MM.1S (cell line): Measurements from ENCODE around the gene LCTL.

Experiments
- CTCF ChIP-seq: fragments of 300-600 bp; sonication (generic); IDR thresholded peaks from 2 replicates; pipeline ENCODE4 v1.5.1; 2016; ENCODE audit warnings: antibody characterized with exemption, low read length, mixed read lengths
- EZH2 ChIP-seq: fragments of 300-600 bp; sonication (generic); optimal IDR thresholded peaks from 2 replicates; pipeline ENCODE3; 2017; ENCODE audit warnings: low read depth, mild to moderate bottlenecking, antibody characterized with exemption, low read length, mixed read lengths
- EZH2phosphoT487 ChIP-seq: fragments of 300-600 bp; sonication (generic); IDR thresholded peaks from 2 replicates; pipeline ENCODE4 v1.6.1; 2018; ENCODE audit warnings: antibody characterized with exemption, low read length

DNA sequence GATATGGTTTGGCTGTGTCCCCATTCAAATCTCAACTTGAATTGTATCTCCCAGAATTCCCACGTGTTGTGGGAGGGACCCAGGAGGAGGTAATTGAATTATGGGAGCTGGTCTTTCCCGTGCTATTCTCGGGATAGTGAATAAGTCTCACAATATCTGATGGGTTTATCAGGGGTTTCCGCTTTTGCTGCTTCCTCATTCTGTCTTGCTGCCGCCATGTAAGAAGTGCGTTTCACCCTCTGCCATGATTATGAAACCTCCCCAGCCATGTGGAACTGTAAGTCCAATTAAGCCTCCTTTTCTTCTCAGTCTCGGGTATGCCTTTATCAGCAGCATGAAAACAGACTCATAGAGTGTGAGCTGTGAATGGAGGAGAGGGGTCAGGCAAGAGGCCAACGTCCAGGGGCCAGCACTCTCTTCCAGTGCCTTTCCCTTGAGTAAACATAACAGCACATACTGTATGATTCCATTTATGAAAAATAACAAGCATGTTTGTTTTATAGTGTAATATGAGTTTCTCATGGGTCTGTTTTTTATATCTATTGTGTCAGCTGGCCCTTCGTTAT lies 16.3 kb upstream of the LCTL start:
- TF ChIP-seq CTCF: no peak
- TF ChIP-seq EZH2phosphoT487: no peak
- TF ChIP-seq EZH2: no peak
